HG02870 (cell line): ENCODE measurements around the gene ATG9B.
"Not testable (repeated sequence)": the region's sequence is repeated elsewhere in the genome, so short reads cannot be mapped to it uniquely, and the experiment has no call there.

Source experiments
- ATAC-seq: cut with Tn5 transposase; IDR thresholded peaks from one replicate; pipeline ENCODE4 v1.9.1; 2021; ENCODE audit warnings: mild to moderate bottlenecking, moderate library complexity; ENCODE audit not compliant: unreplicated experiment

ATG9B gene

GRCh38 chr7:151039850-151040548 is 15.7 kb upstream of the ATG9B start:
- no peak for ATAC-seq

GRCh38 chr7:151038951-151039849 is 14.9 kb upstream of the ATG9B start:
- ATAC-seq: no peak

GRCh38 chr7:151035902-151036301 is 11.6 kb upstream of the ATG9B start:
- ATAC-seq: no peak

- ATAC-seq: no peak
These were observed 10.9 kb upstream of the ATG9B start for GRCh38 chr7:151035026-151035717.

- no peak for ATAC-seq
These were observed 10.2 kb upstream of the ATG9B start for GRCh38 chr7:151034312-151035025.

GRCh38 chr7:151033864-151034249 is 9.6 kb upstream of the ATG9B start:
- ATAC-seq: no peak

GRCh38 chr7:151032936-151033863 is 8.9 kb upstream of the ATG9B start:
- ATAC-seq: no peak

- no peak for ATAC-seq
These were observed 6.7 kb upstream of the ATG9B start for GRCh38 chr7:151031011-151031410.

GRCh38 chr7:151028948-151029501 is 4.7 kb upstream of the ATG9B start:
- no peak for ATAC-seq

GRCh38 chr7:151028131-151028947 is 4.0 kb upstream of the ATG9B start, which contains the start of gene ABCB8:
TSS of gene ABCB8 (plus strand) at chr7:151028450. CDS start at chr7:151028516, 66 bp downstream.
- ATAC-seq: peak; percentile 93

- ATAC-seq: peak; percentile 1
These were observed 3.4 kb upstream of the ATG9B start for GRCh38 chr7:151027728-151028130.

- not testable (repeated sequence) for ATAC-seq
These were observed 2.8 kb upstream of the ATG9B start for GRCh38 chr7:151026771-151027727.

- ATAC-seq: no peak
These were observed 1.8 kb upstream of the ATG9B start for GRCh38 chr7:151025924-151026671.

- ATAC-seq: no peak
These were observed 1.1 kb downstream of the ATG9B start for GRCh38 chr7:151023232-151023631.

GRCh38 chr7:151020231-151020630 is 4.1 kb downstream of the ATG9B start:
- ATAC-seq: no peak

GRCh38 chr7:151019130-151019447 is 5.2 kb downstream of the ATG9B start:
- no peak for ATAC-seq
